Measurements from ENCODE around the gene HAND2. TPM values are rescaled to one million over a fixed set of nuclear protein-coding genes. Genes with fewer than 3 reads are reported as not detected.

HAND2 gene
- total and polyA plus RNA-seq, 2 of the 13 experiments (the other 11 are each of a cell fraction or from before 2014, with no cell fraction given) = not detected

- TF ChIP-seq, protein P1, sequence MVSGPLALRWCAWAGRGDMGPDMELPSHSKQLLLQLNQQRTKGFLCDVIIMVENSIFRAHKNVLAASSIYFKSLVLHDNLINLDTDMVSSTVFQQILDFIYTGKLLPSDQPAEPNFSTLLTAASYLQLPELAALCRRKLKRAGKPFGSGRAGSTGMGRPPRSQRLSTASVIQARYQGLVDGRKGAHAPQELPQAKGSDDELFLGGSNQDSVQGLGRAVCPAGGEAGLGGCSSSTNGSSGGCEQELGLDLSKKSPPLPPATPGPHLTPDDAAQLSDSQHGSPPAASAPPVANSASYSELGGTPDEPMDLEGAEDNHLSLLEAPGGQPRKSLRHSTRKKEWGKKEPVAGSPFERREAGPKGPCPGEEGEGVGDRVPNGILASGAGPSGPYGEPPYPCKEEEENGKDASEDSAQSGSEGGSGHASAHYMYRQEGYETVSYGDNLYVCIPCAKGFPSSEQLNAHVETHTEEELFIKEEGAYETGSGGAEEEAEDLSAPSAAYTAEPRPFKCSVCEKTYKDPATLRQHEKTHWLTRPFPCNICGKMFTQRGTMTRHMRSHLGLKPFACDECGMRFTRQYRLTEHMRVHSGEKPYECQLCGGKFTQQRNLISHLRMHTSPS (CRISPR knock-in tag; IDR thresholded peaks at IDR 0.05; ENCODE audit: low read depth) = peak; percentile 35; the same call in 1 of the 2 replicates
- no peak for TF ChIP-seq CC2D1A (CRISPR knock-in tag; IDR thresholded peaks at IDR 0.05)
- TF ChIP-seq, protein P2, sequence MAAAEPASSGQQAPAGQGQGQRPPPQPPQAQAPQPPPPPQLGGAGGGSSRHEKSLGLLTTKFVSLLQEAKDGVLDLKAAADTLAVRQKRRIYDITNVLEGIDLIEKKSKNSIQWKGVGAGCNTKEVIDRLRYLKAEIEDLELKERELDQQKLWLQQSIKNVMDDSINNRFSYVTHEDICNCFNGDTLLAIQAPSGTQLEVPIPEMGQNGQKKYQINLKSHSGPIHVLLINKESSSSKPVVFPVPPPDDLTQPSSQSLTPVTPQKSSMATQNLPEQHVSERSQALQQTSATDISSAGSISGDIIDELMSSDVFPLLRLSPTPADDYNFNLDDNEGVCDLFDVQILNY (CRISPR knock-in tag; conservative IDR thresholded peaks at IDR 0.05) = no peak
Measured at GRCh38 chr4:173490817-173491528, 39.1 kb downstream of the HAND2 start (continued).

DNA sequence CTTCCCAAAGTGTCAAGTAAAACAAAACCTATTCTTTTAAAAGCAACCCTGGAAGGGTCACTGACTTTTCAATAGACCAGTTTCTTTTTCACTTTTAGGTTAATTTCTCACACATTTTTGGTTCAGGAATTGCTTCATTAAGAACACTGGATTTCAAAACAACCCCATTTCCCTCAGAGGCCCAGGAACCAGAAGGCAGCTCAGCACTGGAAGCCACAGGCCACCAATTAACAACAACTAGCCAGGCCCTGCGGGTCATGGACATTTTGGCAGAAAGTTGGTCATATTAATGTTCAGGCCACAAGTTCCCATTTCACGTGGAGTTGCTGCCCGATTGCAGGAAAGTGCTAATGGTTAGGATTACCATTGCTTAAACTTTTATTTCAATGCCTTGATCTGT lies 39.8 kb downstream of the HAND2 start:
- no peak overlapping the region for H3K27ac ChIP-seq (ENCODE audit: extremely low read length, insufficient read depth, low read length)
- H3K79me2 ChIP-seq (ENCODE audit: insufficient read depth, low read length) = no peaks in the 10 kb centered on the region
- in situ Hi-C loops (cut with HindIII; ENCODE audit: extremely low pct_ligation_motif_present, low pct_unique_long_range_greater_than_20kb) = loop anchor here (5.0 to 10.0 kb wide), 2 partner anchors 68 to 175 kb away; no protein-coding TSS in a partner anchor
- no peak overlapping the region for H3K9ac ChIP-seq (ENCODE audit: insufficient read depth, low read depth, low read length)
- H2AFZ ChIP-seq (ENCODE audit: low read length) = no peak overlapping the region
- no peaks in the 10 kb centered on the region for H3K9me3 ChIP-seq (ENCODE audit: low read length)
- POLR2A ChIA-PET = no interaction called here
- ATAC-seq (no peak), FAIRE-seq (no peak), DNase-seq (ENCODE audit: low spot score) (no peak)
- H3K4me3 ChIP-seq (replicated peaks in 1 of 3; ENCODE audit: insufficient read depth in 1 of 3, low read depth in 2 of 3, low read length in 3 of 3) = no peak overlapping the region
- H3K36me3 ChIP-seq (replicated peaks in 1 of 2; ENCODE audit: control insufficient read depth in 1 of 2, insufficient read depth in 2 of 2, low read length in 2 of 2) = no peaks in the 10 kb centered on the region
- peaks cover 0 to 4% of the 10 kb centered on the region in 2 experiments; a peak in 2 of 5 replicates for H3K27me3 ChIP-seq (ENCODE audit: control insufficient read depth in 1 of 2, insufficient read depth in 2 of 2, low read length in 2 of 2)
- intact Hi-C loops (cut with micrococcal nuclease; ENCODE audit: unreplicated experiment) = no loop called here
- no peak overlapping the region for H3K4me2 ChIP-seq (ENCODE audit: low read depth, low read length)
- H3K4me1 ChIP-seq (ENCODE audit: insufficient read depth, low read length) = peaks cover 28% of the 10 kb centered on the region
- CTCF ChIA-PET (ENCODE audit: low intra/inter-chr PET ratio, low total read pairs) = no interaction called here
- H4K20me1 ChIP-seq (ENCODE audit: insufficient read depth, low read length) = no peaks in the 10 kb centered on the region
- no TSS peak for BruUV-seq (replicated peaks)
- TF ChIP-seq KLF16 (CRISPR knock-in tag; IDR thresholded peaks at IDR 0.05) (no peak), E2F2 (CRISPR knock-in tag; IDR thresholded peaks at IDR 0.05; ENCODE audit: borderline replicate concordance) (no peak), TMF1 (CRISPR knock-in tag; IDR thresholded peaks at IDR 0.05; ENCODE audit: low read depth) (no peak)
- 61% methylated on average over 3 of the region's 3 CpGs for WGBS (ENCODE audit: low lambda C conversion rate)
